Lower lobe of right lung (tissue), 2 donors: ENCODE data around the gene B3GNT8. TPM values are rescaled to one million over a fixed set of nuclear protein-coding genes. Genes with fewer than 3 reads are reported as not detected.
A peak's percentile ranks its signal among the peaks of the same experiment; 100 is the strongest.

ENCODE experiments used
- ATAC-seq, 2 donors: fragments of 200-7000 bp; cut with Tn5 transposase; one replicate each; pipeline ENCODE4 v1.9.1; 2020 to 2022; ENCODE audit warnings: mild to moderate bottlenecking in 2 of 2, moderate library complexity in 2 of 2
- DNase-seq: peaks from one replicate; pipeline ENCODE4 v3.0.0-alpha.2; 2020
- H3K27ac ChIP-seq: fragments of 200-600 bp; one replicate; pipeline ENCODE4 v1.8.0; 2022
- H3K27me3 ChIP-seq: fragments of 200-600 bp; one replicate; pipeline ENCODE4 v1.8.0; 2022; ENCODE audit warnings: low read depth
- H3K36me3 ChIP-seq: fragments of 200-600 bp; one replicate; pipeline ENCODE4 v1.8.0; 2022; ENCODE audit warnings: mild to moderate bottlenecking
- H3K4me1 ChIP-seq: fragments of 200-600 bp; one replicate; pipeline ENCODE4 v1.8.0; 2022
- H3K4me3 ChIP-seq: fragments of 200-600 bp; one replicate; pipeline ENCODE4 v1.8.0; 2022; ENCODE audit warnings: mild to moderate bottlenecking
- H3K9me3 ChIP-seq: fragments of 200-600 bp; one replicate; pipeline ENCODE4 v1.8.0; 2022
- CTCF ChIP-seq: fragments of 200-600 bp; IDR thresholded peaks from one replicate; pipeline ENCODE4 v1.8.0; 2022; ENCODE audit warnings: antibody characterized with exemption, mild to moderate bottlenecking
- intact Hi-C: fragments of 100-400 bp; cut with DNase I; formaldehyde crosslinking; loops from one replicate; pipeline ENCODE4 v1.11.0; 2022
- total RNA-seq: library from RNA; stranded (reverse); fragmentation: NEBNext Ultra II Directional; extraction: Animal tissue kit (Norgen Biotek cat#: 25700); gene quantifications from one replicate; pipeline ENCODE4 v1.2.1, GENCODE V29; 2021
- donor health status: DM: no; HTN: yes; CAD: no; lungs with severe emphysema.

B3GNT8 gene
- total RNA-seq, 1 donor from 2014 or later, result 22.5 TPM

- Histone ChIP-seq H3K27me3 (no peaks in the 10 kb centered on the region), H3K36me3 (peaks cover 19% of the 10 kb centered on the region), H3K4me3 (peak overlapping the region; percentile 76), H3K9me3 (no peaks in the 10 kb centered on the region), H3K27ac (no peak overlapping the region), H3K4me1 (peaks cover 45% of the 10 kb centered on the region)
- TF ChIP-seq CTCF, result no peak
- no peak for ATAC-seq
- no peak for DNase-seq
- intact Hi-C loops, result no loop called here
These were observed 28.1 kb downstream of the B3GNT8 start for GRCh38 chr19:41399091-41399490.

GRCh38 chr19:41398598-41398997 lies 28.6 kb downstream of the B3GNT8 start:
- intact Hi-C loops, result no loop called here
- ATAC-seq (no peak), DNase-seq (no peak)
- Histone ChIP-seq H3K27me3 (no peaks in the 10 kb centered on the region), H3K4me3 (peak overlapping the region; percentile 76), H3K36me3 (peaks cover 19% of the 10 kb centered on the region), H3K4me1 (peaks cover 40% of the 10 kb centered on the region), H3K9me3 (no peaks in the 10 kb centered on the region), H3K27ac (no peak overlapping the region)
- TF ChIP-seq CTCF, result no peak

GRCh38 chr19:41398050-41398418 lies 29.1 kb downstream of the B3GNT8 start:
- DNase-seq (no peak), ATAC-seq (no peak)
- peaks cover 35% of the 10 kb centered on the region for H3K4me1 ChIP-seq
- H3K27me3 ChIP-seq, result no peaks in the 10 kb centered on the region
- peak overlapping the region; percentile 76 for H3K4me3 ChIP-seq
- peaks cover 15% of the 10 kb centered on the region for H3K36me3 ChIP-seq
- intact Hi-C loops, result no loop called here
- peak overlapping the region; percentile 95 for H3K27ac ChIP-seq
- H3K9me3 ChIP-seq, result no peaks in the 10 kb centered on the region
- TF ChIP-seq CTCF, result no peak

GRCh38 chr19:41397086-41398049 lies 29.8 kb downstream of the B3GNT8 start, which contains the start of the genes BCKDHA and EXOSC5:
TSS of gene BCKDHA (plus strand) at chr19:41397818. CDS start at chr19:41397828, 10 bp downstream.
TSS of gene EXOSC5 (minus strand) at chr19:41397359. CDS start at chr19:41397328, 31 bp downstream.
- H3K36me3 ChIP-seq, result peaks cover 8% of the 10 kb centered on the region
- DNase-seq (peak; percentile 100), ATAC-seq (peak; percentile 99 to 100)
- intact Hi-C loops, result no loop called here
- no peaks in the 10 kb centered on the region for H3K9me3 ChIP-seq
- H3K27me3 ChIP-seq, result no peaks in the 10 kb centered on the region
- H3K4me1 ChIP-seq, result peaks cover 35% of the 10 kb centered on the region
- peak within 1 kb of the TSS; percentile 95 for H3K27ac ChIP-seq
- H3K4me3 ChIP-seq, result peak within 1 kb of the TSS; percentile 76
- no peak for TF ChIP-seq CTCF

- no peaks in the 10 kb centered on the region for H3K27me3 ChIP-seq
- ATAC-seq (no peak), DNase-seq (no peak)
- intact Hi-C loops, result no loop called here
- H3K4me3 ChIP-seq, result no peak overlapping the region
- H3K27ac ChIP-seq, result no peak overlapping the region
- peaks cover 31% of the 10 kb centered on the region for H3K4me1 ChIP-seq
- H3K36me3 ChIP-seq, result peaks cover 17% of the 10 kb centered on the region
- H3K9me3 ChIP-seq, result no peaks in the 10 kb centered on the region
- no peak for TF ChIP-seq CTCF
These were observed 31.8 kb downstream of the B3GNT8 start for GRCh38 chr19:41395355-41395754.
